B cell (primary cell): ENCODE results near the gene SNED1. TPM values are rescaled to one million over a fixed set of nuclear protein-coding genes. Genes with fewer than 3 reads are reported as not detected.

Source experiments
- ATAC-seq: fragments of 200-7000 bp; cut with Tn5 transposase; one replicate; pipeline ENCODE4 v1.10.0; 2021; ENCODE audit warnings: low read depth, mild to moderate bottlenecking, moderate number of reproducible peaks, moderate library complexity
- CTCF ChIA-PET: fragments of 350-600 bp; sonication (Branson Sonifier 250); formaldehyde crosslinking; loops from one replicate; lab custom pipeline; 2021; ENCODE audit warnings: antibody characterized with exemption, inconsistent platforms; lab: Charles Lee
- POLR2A ChIA-PET: fragments of 350-600 bp; sonication (Branson Sonifier 250); formaldehyde crosslinking; loops from one replicate; lab custom pipeline; 2021; ENCODE audit warnings: antibody characterized with exemption; lab: Charles Lee
- DNase-seq: peaks from one replicate; pipeline ENCODE4 v3.0.0; 2013
- H2AFZ ChIP-seq: 2 replicates; pipeline ENCODE4 v1.6.1; 2012; ENCODE audit warnings: mild to moderate bottlenecking, low read depth, low read length; ENCODE audit not compliant: insufficient read depth, poor library complexity, severe bottlenecking
- H3K27ac ChIP-seq, 2 donors: 1 replicate in 1 of 2; 2 replicates in 1 of 2; pipeline ENCODE4 v1.5.1; 2012 to 2013; ENCODE audit warnings: low read length in 2 of 2, mild to moderate bottlenecking in 2 of 2, moderate library complexity in 1 of 2
- H3K27me3 ChIP-seq, 4 experiments: fragments of 200-600 bp in 1 of 4; sonication (generic) in 1 of 4; replicated peaks in 1 of 4; 1 replicate in 2 of 4; 2 replicates in 2 of 4; pipeline versions ENCODE4 v1.6.1 to v1.7.0; 2013 to 2016; ENCODE audit warnings: low read length in 3 of 4, mild to moderate bottlenecking in 2 of 4, mixed read lengths in 1 of 4, moderate library complexity in 1 of 4; ENCODE audit not compliant: insufficient read depth in 4 of 4, control insufficient read depth in 3 of 4; ENCODE audit errors: control extremely low read depth in 1 of 4
- H3K36me3 ChIP-seq, 2 experiments: replicated peaks in 1 of 2; 1 replicate in 1 of 2; 2 replicates in 1 of 2; pipeline versions ENCODE4 v1.6.1 to v1.7.1; 2013; ENCODE audit warnings: low read length in 1 of 2; ENCODE audit not compliant: insufficient read depth in 2 of 2, control insufficient read depth in 1 of 2; ENCODE audit errors: control extremely low read depth in 1 of 2, extremely low read depth in 1 of 2
- H3K4me1 ChIP-seq, 2 donors: fragments of 200-600 bp in 1 of 2; sonication (generic) in 1 of 2; 1 replicate in 1 of 2; 2 replicates in 1 of 2; pipeline versions ENCODE4 v1.5.1 to v1.6.1; 2013 to 2017; ENCODE audit warnings: low read length in 2 of 2; ENCODE audit not compliant: control insufficient read depth in 2 of 2, insufficient read depth in 2 of 2
- H3K4me2 ChIP-seq: replicated peaks from 2 replicates; pipeline ENCODE3; 2012; ENCODE audit warnings: mild to moderate bottlenecking, low read depth, low read length; ENCODE audit not compliant: poor library complexity, severe bottlenecking
- H3K4me3 ChIP-seq, 5 experiments: fragments of 200-600 bp in 1 of 5; sonication (generic) in 1 of 5; 1 replicate in 3 of 5; 2 replicates in 2 of 5; pipeline versions ENCODE4 v1.5.1 to v1.7.0; 2011 to 2016; ENCODE audit warnings: low read length in 4 of 5, mild to moderate bottlenecking in 4 of 5, low read depth in 2 of 5, control low read depth in 1 of 5, moderate library complexity in 1 of 5; ENCODE audit not compliant: insufficient read depth in 1 of 5; ENCODE audit errors: control extremely low read depth in 1 of 5, extremely low read depth in 1 of 5
- H3K79me2 ChIP-seq: fragments of 200-600 bp; sonication (generic); one replicate; pipeline ENCODE4 v1.6.0; 2016; ENCODE audit warnings: low read length; ENCODE audit not compliant: control insufficient read depth, insufficient read depth
- H3K9ac ChIP-seq: fragments of 200-600 bp; sonication (generic); 2 replicates; pipeline ENCODE4 v1.6.1; 2017; ENCODE audit warnings: mild to moderate bottlenecking, low read length, moderate library complexity
- H3K9me3 ChIP-seq, 3 donors: one replicate each; pipeline versions ENCODE4 v1.6.1 to v1.7.1; 2013; ENCODE audit warnings: low read length in 2 of 3; ENCODE audit not compliant: control insufficient read depth in 2 of 3, insufficient read depth in 1 of 3; ENCODE audit errors: control extremely low read depth in 1 of 3
- H4K20me1 ChIP-seq: 2 replicates; pipeline ENCODE4 v1.6.0; 2012; ENCODE audit warnings: mild to moderate bottlenecking, low read length; ENCODE audit not compliant: insufficient read depth, control insufficient read depth, poor library complexity, severe bottlenecking
- H3K27ac Mint-ChIP-seq: one replicate; pipeline ENCODE4 v1.8.0; 2021; ENCODE audit warnings: mixed read lengths
- H3K27me3 Mint-ChIP-seq: one replicate; pipeline ENCODE4 v1.8.0; 2021; ENCODE audit warnings: mixed read lengths
- H3K4me1 Mint-ChIP-seq: one replicate; pipeline ENCODE4 v1.8.0; 2021; ENCODE audit warnings: mixed read lengths
- H3K4me3 Mint-ChIP-seq: one replicate; pipeline ENCODE4 v1.8.0; 2021; ENCODE audit warnings: mixed read lengths
- H3K9me3 Mint-ChIP-seq: one replicate; pipeline ENCODE4 v1.8.0; 2022; ENCODE audit warnings: mixed read lengths; ENCODE audit not compliant: insufficient read depth
- CTCF ChIP-seq: fragments of 200-600 bp; IDR thresholded peaks from one replicate; pipeline ENCODE4 v1.8.0; 2022; ENCODE audit warnings: antibody characterized with exemption, mild to moderate bottlenecking
- EZH2 ChIP-seq: IDR thresholded peaks from 2 replicates; pipeline ENCODE4 v1.6.1; 2012; ENCODE audit warnings: borderline replicate concordance, low read depth, mild to moderate bottlenecking, moderate library complexity, low read length; ENCODE audit not compliant: insufficient read depth, poor library complexity, severe bottlenecking
- WGBS: methylation state at CpG from one replicate; pipeline ENCODE4 v1.1.5; 2013; ENCODE audit warnings: missing lambda C conversion rate; ENCODE audit not compliant: insufficient coverage; 5-methylcytosine and 5-hydroxymethylcytosine counted together
- intact Hi-C: fragments of 100-400 bp; cut with micrococcal nuclease; formaldehyde crosslinking; loops from one replicate; pipeline ENCODE4 v1.10.0; 2022
- polyA plus RNA-seq: library from polyadenylated mRNA; depleted of rRNA; stranded (reverse); fragments of >200 nt; gene quantifications from 2 replicates; pipeline ENCODE4 v1.2.3, GENCODE V29; 2012
- total RNA-seq, 2 donors: library from RNA; stranded (reverse); fragments of 120-200 nt in 1 of 2; gene quantifications; 1 replicate in 1 of 2; 2 replicates in 1 of 2; pipeline versions ENCODE4 v1.2.3 to v1.2.4, GENCODE V29; 2013 to 2022

Gene SNED1
- total and polyA plus RNA-seq, 2 donors (not counting 1 experiment from before 2014, with no cell fraction given): 25.5 to 336 TPM

GRCh38 chr2:241007111-241007510 lies 8.7 kb downstream of the SNED1 start:
- ATAC-seq (no peak), DNase-seq (no peak)
- Mint-ChIP-seq H3K4me3 (no peak overlapping the region), H3K27ac (no peak overlapping the region), H3K4me1 (peaks cover 11% of the 10 kb centered on the region), H3K27me3 (peaks cover 11% of the 10 kb centered on the region), H3K9me3 (peaks cover 11% of the 10 kb centered on the region)
- no peaks in the 10 kb centered on the region for H3K36me3 ChIP-seq
- no peaks in the 10 kb centered on the region for H4K20me1 ChIP-seq
- H3K4me2 ChIP-seq: no peak overlapping the region
- ChIA-PET POLR2A (no interaction called here), CTCF (interaction anchor here (0.9 kb wide), 1 partner anchor 72 kb away, joined by 4 read pairs; no protein-coding TSS in a partner anchor)
- H3K4me1 ChIP-seq: peaks cover 10 to 11% of the 10 kb centered on the region in 2 donors
- H3K4me3 ChIP-seq: no peak overlapping the region
- intact Hi-C loops: no loop called here
- TF ChIP-seq CTCF (no peak), EZH2 (no peak)
- H3K27me3 ChIP-seq: peaks cover 0 to 22% (median 4%) of the 10 kb centered on the region in 4 experiments
- H3K27ac ChIP-seq: no peak overlapping the region
- no CpG with 5 or more reads among the region's 7 CpGs for WGBS
- no peak overlapping the region for H2AFZ ChIP-seq
- H3K79me2 ChIP-seq: no peaks in the 10 kb centered on the region
- no peak overlapping the region for H3K9ac ChIP-seq
- peaks cover 1 to 37% (median 19%) of the 10 kb centered on the region in 3 donors for H3K9me3 ChIP-seq

GRCh38 chr2:241007880-241008710 lies 9.7 kb downstream of the SNED1 start:
- peaks cover 11% of the 10 kb centered on the region for H3K4me1 Mint-ChIP-seq
- H3K9me3 Mint-ChIP-seq: peaks cover 11% of the 10 kb centered on the region
- H3K9me3 ChIP-seq: peaks cover 1 to 28% (median 19%) of the 10 kb centered on the region in 3 donors
- H3K4me3 ChIP-seq: no peak overlapping the region
- POLR2A ChIA-PET: no interaction called here
- no peaks in the 10 kb centered on the region for H3K79me2 ChIP-seq
- no peak overlapping the region for H3K9ac ChIP-seq
- no peaks in the 10 kb centered on the region for H4K20me1 ChIP-seq
- H3K27ac Mint-ChIP-seq: no peak overlapping the region
- peaks cover 10 to 11% of the 10 kb centered on the region in 2 donors for H3K4me1 ChIP-seq
- no peak for TF ChIP-seq EZH2
- TF ChIP-seq CTCF: no peak
- peaks cover 11% of the 10 kb centered on the region for H3K27me3 Mint-ChIP-seq
- no peak for DNase-seq
- no peak overlapping the region for H3K4me3 Mint-ChIP-seq
- CTCF ChIA-PET: no interaction called here
- intact Hi-C loops: no loop called here
- H3K4me2 ChIP-seq: no peak overlapping the region
- no peak overlapping the region for H3K27ac ChIP-seq
- 87% methylated on average over 18 of the region's 20 CpGs for WGBS
- H2AFZ ChIP-seq: no peak overlapping the region
- H3K27me3 ChIP-seq: peaks cover 0 to 22% (median 4%) of the 10 kb centered on the region in 4 experiments
- ATAC-seq: no peak
- H3K36me3 ChIP-seq: no peaks in the 10 kb centered on the region
